Fibroblast of villous mesenchyme (primary cell): ENCODE results near the gene EVC. TPM values are rescaled to one million over a fixed set of nuclear protein-coding genes. Genes with fewer than 3 reads are reported as not detected.

Experiments
- DNase-seq: peaks from one replicate; pipeline ENCODE4 v3.0.0-alpha.2; 2010; ENCODE audit warnings: low read depth
- H3K4me3 ChIP-seq: 2 replicates; pipeline ENCODE4 v1.5.1; 2011; ENCODE audit warnings: low read depth, mild to moderate bottlenecking, low read length
- total RNA-seq: library from RNA; depleted of rRNA; stranded (reverse); fragments of >200 nt; gene quantifications from 2 replicates; pipeline ENCODE4 v1.2.3, GENCODE V29; 2012
- TF ChIP-seq, protein P1 (sequence below): IDR thresholded peaks from 2 replicates; pipeline ENCODE4 v1.5.1; 2012; ENCODE audit warnings: low read depth, mild to moderate bottlenecking, low read length; ENCODE audit not compliant: insufficient read depth

Gene EVC
- total RNA-seq, 1 donor: 35.0 TPM

DNA sequence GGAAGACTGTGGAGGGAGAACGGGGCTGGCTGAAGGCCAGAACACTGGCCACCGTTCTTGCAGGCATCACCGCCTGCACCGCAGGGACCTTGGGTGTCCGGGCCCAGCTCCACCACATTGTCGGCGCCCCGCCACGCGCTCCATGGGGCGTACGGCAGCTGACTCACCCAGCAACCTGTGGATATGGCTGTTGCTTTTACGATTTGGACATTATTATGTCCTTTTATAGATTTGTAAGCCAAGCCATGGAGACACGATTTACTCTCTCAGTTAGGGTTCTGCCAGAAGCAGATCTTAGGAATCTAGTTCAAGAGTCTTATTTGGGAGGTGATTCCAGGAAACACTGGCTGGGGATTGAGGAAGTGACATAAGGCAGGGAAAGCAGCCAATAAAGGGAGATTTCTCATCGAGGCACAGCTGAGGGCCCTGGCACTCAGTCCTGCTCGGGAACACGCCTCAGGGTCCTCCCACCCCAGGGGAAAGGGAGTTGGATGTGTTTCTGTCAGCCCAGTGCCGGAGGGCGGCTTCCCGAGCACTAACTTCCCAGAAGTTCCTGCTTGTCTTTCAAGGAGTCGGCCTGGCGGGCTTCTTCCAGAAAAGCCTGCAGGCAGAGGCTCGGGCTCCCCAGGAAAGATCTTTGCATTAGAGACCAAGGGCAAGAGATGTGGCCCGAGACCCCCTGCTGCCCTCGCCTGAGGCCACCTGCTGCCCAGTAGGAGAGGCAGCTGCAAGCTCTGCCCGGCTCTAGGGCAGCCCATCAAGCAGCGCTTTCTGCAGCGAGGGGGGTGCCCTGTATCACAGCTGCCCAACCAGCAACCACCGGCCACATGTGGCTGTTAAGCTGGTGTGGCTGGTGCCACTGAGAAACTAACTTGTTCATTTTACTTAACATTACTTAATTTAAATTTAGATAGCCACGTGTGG lies 129.0 kb downstream of the EVC start:
- H3K4me3 ChIP-seq: no peak overlapping the region
- peak; percentile 23 for DNase-seq
- TF ChIP-seq, protein P1, sequence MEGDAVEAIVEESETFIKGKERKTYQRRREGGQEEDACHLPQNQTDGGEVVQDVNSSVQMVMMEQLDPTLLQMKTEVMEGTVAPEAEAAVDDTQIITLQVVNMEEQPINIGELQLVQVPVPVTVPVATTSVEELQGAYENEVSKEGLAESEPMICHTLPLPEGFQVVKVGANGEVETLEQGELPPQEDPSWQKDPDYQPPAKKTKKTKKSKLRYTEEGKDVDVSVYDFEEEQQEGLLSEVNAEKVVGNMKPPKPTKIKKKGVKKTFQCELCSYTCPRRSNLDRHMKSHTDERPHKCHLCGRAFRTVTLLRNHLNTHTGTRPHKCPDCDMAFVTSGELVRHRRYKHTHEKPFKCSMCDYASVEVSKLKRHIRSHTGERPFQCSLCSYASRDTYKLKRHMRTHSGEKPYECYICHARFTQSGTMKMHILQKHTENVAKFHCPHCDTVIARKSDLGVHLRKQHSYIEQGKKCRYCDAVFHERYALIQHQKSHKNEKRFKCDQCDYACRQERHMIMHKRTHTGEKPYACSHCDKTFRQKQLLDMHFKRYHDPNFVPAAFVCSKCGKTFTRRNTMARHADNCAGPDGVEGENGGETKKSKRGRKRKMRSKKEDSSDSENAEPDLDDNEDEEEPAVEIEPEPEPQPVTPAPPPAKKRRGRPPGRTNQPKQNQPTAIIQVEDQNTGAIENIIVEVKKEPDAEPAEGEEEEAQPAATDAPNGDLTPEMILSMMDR: no peak

DNA sequence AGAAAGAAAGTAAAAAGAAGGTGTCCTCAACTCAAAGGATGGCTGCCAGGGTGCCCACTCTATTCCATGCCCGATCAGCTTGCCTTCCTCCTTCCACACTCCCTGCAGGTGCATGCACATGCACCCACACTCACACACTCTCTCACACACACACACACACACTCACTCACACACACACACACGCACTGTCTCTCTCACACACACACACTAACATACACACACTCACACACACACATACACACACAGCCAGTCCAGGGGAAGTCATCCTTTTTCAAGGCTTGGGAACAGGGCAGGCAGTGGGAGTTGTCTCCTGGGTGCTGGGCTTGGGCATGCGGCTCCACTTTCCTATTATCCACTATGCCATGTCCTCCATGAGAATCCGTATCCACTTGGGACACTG lies 131.5 kb downstream of the EVC start:
- TF ChIP-seq, protein P1: no peak
- no peak overlapping the region for H3K4me3 ChIP-seq
- DNase-seq: no peak

DNA sequence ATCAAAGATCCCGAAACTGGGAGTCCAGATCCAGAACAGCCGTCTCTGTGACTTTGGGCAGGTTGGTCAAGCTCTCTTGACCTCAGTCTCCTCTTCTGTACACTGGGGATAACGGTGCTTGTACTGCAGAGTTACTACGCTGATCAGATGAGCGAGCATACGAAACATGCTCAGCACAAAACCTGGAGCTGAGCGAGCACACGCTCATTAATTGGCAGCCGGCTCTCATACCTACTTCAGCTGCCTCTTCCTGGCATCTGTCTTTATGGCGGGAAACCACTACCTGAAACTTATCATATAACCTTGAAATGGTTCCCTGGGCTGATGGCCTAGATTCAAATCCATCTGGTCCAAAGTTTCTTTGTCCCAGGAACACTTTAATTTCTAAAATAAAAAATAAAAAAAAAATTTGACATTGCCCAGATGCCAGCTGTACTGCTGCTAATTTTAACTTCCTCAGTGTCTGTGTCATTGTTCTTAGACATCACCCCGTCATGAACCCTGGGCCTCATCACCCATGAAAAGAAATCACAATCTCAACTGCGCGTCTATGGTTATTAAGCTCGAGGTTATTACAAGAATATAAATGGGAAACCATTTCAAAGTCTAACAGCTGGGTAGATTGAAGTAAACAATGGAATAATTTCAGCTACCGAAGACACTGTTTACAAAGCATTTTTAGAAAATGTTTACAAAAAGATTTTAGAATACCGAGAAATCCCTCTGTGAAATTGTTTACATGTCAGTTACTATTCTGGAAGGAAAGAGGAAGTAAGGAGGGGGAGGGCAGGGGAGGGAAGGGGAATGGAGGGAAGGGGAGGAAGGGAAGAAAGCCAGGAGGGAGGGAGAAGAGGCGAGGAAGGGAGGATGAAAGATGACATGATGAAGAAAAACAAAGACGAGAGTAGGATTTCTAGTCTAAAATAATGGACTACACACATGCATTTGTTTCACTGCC lies 132.9 kb downstream of the EVC start:
- H3K4me3 ChIP-seq: no peak overlapping the region
- peak; percentile 6 for DNase-seq
- TF ChIP-seq, protein P1: no peak

DNA sequence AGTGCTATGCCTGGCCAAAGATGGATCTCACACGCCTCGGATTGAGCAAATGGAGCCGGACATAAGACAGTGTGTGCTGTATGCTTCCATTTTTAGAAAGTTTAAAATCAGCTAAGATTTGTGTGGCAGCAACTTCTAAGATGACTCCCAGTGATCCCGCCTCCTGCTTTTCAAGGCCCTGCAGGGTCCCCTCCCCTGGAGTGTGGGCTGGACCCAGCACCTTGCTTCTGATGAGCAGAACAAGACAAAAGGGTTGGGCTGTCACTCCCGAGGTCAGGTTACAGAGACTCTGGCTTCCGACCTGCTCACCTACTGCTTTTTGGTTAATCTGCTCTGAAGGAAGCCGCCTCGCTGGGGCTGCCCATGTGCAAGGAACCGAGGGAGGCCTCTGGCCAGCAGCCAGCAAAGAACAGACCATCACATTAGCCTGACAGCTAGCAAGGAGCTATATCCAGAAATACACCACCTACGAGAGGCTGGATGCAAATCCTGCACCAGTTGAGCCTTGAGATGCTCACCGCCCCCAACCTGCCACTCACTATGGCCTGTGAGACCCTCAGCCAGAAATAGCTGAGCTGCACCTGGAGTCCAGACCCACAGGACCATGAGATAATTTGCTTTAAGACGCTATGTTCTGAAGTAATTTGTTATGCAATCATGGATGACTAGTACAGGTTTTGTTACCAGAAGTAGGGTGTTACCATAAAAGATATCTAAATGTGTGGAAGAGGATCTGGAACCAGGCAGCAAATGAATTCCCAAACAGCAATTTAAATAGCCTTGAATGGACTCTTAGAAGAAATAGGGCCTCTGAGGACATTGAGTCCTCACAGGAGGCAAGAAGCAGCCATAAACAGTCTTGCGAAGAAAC lies 134.3 kb downstream of the EVC start:
- no peak for DNase-seq
- TF ChIP-seq, protein P1: no peak
- no peak overlapping the region for H3K4me3 ChIP-seq

DNA sequence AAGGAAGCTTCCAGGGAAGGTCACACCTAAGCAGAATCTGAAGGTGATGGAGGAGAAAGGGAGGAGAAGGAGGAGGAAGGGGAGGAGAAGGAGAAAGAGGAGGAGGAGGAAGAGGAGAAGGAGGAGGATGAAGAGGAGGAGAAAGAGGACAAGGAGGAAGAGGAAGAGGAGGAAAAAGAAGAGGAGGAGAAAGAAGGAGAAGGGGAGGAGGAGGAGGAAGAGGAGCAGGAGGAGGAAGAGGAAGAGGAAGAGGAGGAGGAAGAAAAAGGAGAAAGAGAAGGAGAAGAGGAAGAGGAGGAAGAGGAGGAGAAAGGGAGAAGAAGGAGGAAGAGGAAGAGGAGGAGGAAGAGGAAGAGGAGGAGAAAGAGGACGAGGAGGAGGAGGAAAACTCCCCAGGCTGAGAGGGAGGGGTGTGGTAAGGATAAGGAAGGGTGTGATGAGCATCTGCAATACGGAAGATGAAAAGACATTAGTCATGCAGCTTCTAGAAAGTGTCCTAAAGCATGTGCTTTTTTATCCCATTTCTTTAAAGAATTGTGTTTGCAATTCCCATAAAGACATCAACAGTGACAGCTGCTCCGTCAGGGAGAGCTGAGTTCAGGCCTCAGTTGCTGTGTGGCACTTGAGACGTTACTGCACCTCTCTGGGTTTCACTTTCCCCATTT lies 140.8 kb downstream of the EVC start:
- no peak overlapping the region for H3K4me3 ChIP-seq
- TF ChIP-seq, protein P1: no peak
- DNase-seq: no peak
